Effector memory CD8-positive, alpha-beta T cell (primary cell): ENCODE data around the gene GM2A.

Experiments
- ATAC-seq: fragments of 150-1000 bp; cut with Tn5 transposase; replicated peaks from 2 replicates; pipeline ENCODE4 v1.10.0; 2021; ENCODE audit warnings: mild to moderate bottlenecking, moderate library complexity
- DNase-seq, 3 experiments: peaks; one replicate each; pipeline ENCODE4 v3.0.0; 2021
- H3K27ac Mint-ChIP-seq, 2 donors: one replicate each; pipeline ENCODE4 v1.8.0; 2022; ENCODE audit warnings: mild to moderate bottlenecking in 2 of 2, mixed read lengths in 2 of 2, moderate library complexity in 2 of 2
- H3K27me3 Mint-ChIP-seq, 2 donors: one replicate each; pipeline ENCODE4 v1.8.0; 2022; ENCODE audit warnings: mixed read lengths in 2 of 2
- H3K36me3 Mint-ChIP-seq: one replicate; pipeline ENCODE4 v1.8.0; 2022; ENCODE audit warnings: mild to moderate bottlenecking, moderate library complexity, mixed read lengths; ENCODE audit not compliant: insufficient read depth
- H3K4me1 Mint-ChIP-seq, 2 donors: one replicate each; pipeline ENCODE4 v1.8.0; 2022; ENCODE audit warnings: low read depth in 2 of 2, mixed read lengths in 2 of 2
- H3K4me3 Mint-ChIP-seq, 2 donors: one replicate each; pipeline ENCODE4 v1.8.0; 2022; ENCODE audit warnings: mild to moderate bottlenecking in 2 of 2, mixed read lengths in 2 of 2, moderate library complexity in 2 of 2
- H3K9me3 Mint-ChIP-seq, 2 donors: one replicate each; pipeline ENCODE4 v1.8.0; 2022; ENCODE audit warnings: mixed read lengths in 2 of 2
- total RNA-seq, 9 experiments: gene quantifications; one replicate each; lab custom pipeline; 2026; lab: John Stamatoyannopoulos, UW

Gene GM2A
- total RNA-seq: 8.2 to 33.0 (median 15.3) reads per million in 9 experiments

GRCh38 chr5:151252762-151253604 lies at the start of gene GM2A:
Gene GM2A, plus strand, starts transcription at chr5:151253185. Its CDS starts 32 bp downstream, at chr5:151253217.
- peaks cover 18% of the 10 kb centered on the region for H3K36me3 Mint-ChIP-seq
- peak within 1 kb of the TSS; percentile 89 for H3K27ac Mint-ChIP-seq
- ATAC-seq (peak; percentile 95), DNase-seq (peak; percentile 95 to 97 (median 96))
- H3K4me1 Mint-ChIP-seq: peaks cover 41 to 44% of the 10 kb centered on the region in 2 donors
- peak within 1 kb of the TSS; percentile 75 to 92 for H3K4me3 Mint-ChIP-seq
- H3K9me3 Mint-ChIP-seq: no peaks in the 10 kb centered on the region
- H3K27me3 Mint-ChIP-seq: no peaks in the 10 kb centered on the region

DNA sequence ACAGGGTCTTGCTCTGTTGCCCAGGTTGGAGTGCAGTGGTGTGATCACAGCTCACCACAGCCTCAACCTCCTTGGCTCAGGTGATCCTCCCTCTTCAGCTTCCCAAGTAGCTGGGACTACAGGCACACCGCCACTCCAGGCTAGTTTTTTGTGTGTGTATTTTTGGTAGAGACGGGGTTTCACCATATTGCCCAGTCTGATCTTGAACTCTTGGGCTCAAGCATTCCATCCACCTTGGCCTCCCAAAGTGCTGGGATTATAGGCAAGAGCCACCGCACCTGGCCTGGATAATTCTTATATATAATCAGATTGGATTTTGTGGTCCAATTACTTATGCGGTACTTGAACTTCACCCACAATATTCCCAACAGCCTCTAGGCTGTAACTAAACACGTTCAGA lies 48.9 kb upstream of the GM2A start:
- H3K4me3 Mint-ChIP-seq: no peak overlapping the region
- H3K36me3 Mint-ChIP-seq: peaks cover 39% of the 10 kb centered on the region
- H3K27ac Mint-ChIP-seq: peak overlapping the region; percentile 25 to 59
- no peak for ATAC-seq
- no peaks in the 10 kb centered on the region for H3K9me3 Mint-ChIP-seq
- no peak for DNase-seq
- no peaks in the 10 kb centered on the region for H3K27me3 Mint-ChIP-seq
- peaks cover 30 to 35% of the 10 kb centered on the region in 2 donors for H3K4me1 Mint-ChIP-seq

- Mint-ChIP-seq H3K27ac (peak overlapping the region; percentile 26 to 90), H3K27me3 (no peaks in the 10 kb centered on the region), H3K4me1 (peaks cover 30 to 45% of the 10 kb centered on the region in 2 donors), H3K36me3 (peaks cover 29% of the 10 kb centered on the region), H3K9me3 (no peaks in the 10 kb centered on the region), H3K4me3 (no peak overlapping the region)
- ATAC-seq (no peak), DNase-seq (no peak)
These were observed 47.6 kb upstream of the GM2A start for GRCh38 chr5:151205411-151205810.

GRCh38 chr5:151208481-151208914 lies 44.5 kb upstream of the GM2A start:
- H3K9me3 Mint-ChIP-seq: no peaks in the 10 kb centered on the region
- ATAC-seq: no peak
- H3K27me3 Mint-ChIP-seq: no peaks in the 10 kb centered on the region
- H3K27ac Mint-ChIP-seq: peak overlapping the region; percentile 83 to 90
- H3K4me3 Mint-ChIP-seq: peak overlapping the region in 1 of 2 donors; percentile 56
- H3K4me1 Mint-ChIP-seq: peaks cover 44 to 53% of the 10 kb centered on the region in 2 donors
- peaks cover 24% of the 10 kb centered on the region for H3K36me3 Mint-ChIP-seq
- no peak for DNase-seq

- peaks cover 66 to 75% of the 10 kb centered on the region in 2 donors for H3K4me1 Mint-ChIP-seq
- peak overlapping the region; percentile 83 to 92 for H3K27ac Mint-ChIP-seq
- H3K9me3 Mint-ChIP-seq: no peaks in the 10 kb centered on the region
- ATAC-seq (no peak), DNase-seq (no peak)
- H3K27me3 Mint-ChIP-seq: no peaks in the 10 kb centered on the region
- H3K36me3 Mint-ChIP-seq: peaks cover 40% of the 10 kb centered on the region
- peak overlapping the region; percentile 75 to 94 for H3K4me3 Mint-ChIP-seq
These were observed 40.6 kb upstream of the GM2A start for GRCh38 chr5:151212406-151212798.

GRCh38 chr5:151213803-151214613 lies 39.0 kb upstream of the GM2A start:
- peak overlapping the region; percentile 75 to 94 for H3K4me3 Mint-ChIP-seq
- no peaks in the 10 kb centered on the region for H3K27me3 Mint-ChIP-seq
- DNase-seq (peak; percentile 79 to 83 (median 80)), ATAC-seq (peak; percentile 84)
- H3K27ac Mint-ChIP-seq: peak overlapping the region; percentile 83 to 92
- peaks cover 68 to 78% of the 10 kb centered on the region in 2 donors for H3K4me1 Mint-ChIP-seq
- H3K36me3 Mint-ChIP-seq: peaks cover 44% of the 10 kb centered on the region
- H3K9me3 Mint-ChIP-seq: no peaks in the 10 kb centered on the region

- Mint-ChIP-seq H3K36me3 (peaks cover 47% of the 10 kb centered on the region), H3K9me3 (no peaks in the 10 kb centered on the region), H3K4me3 (peak overlapping the region; percentile 75 to 94), H3K27ac (peak overlapping the region; percentile 83 to 92), H3K4me1 (peaks cover 71 to 76% of the 10 kb centered on the region in 2 donors), H3K27me3 (no peaks in the 10 kb centered on the region)
- peak; percentile 27 for ATAC-seq
- peak; percentile 33 to 38 (median 34) for DNase-seq
These were observed 38.1 kb upstream of the GM2A start for GRCh38 chr5:151214614-151215545.

- H3K36me3 Mint-ChIP-seq: peaks cover 50% of the 10 kb centered on the region
- H3K4me3 Mint-ChIP-seq: peak overlapping the region; percentile 75 to 94
- no peaks in the 10 kb centered on the region for H3K27me3 Mint-ChIP-seq
- DNase-seq: no peak
- peak overlapping the region; percentile 83 to 92 for H3K27ac Mint-ChIP-seq
- no peaks in the 10 kb centered on the region for H3K9me3 Mint-ChIP-seq
- no peak for ATAC-seq
- H3K4me1 Mint-ChIP-seq: peaks cover 78 to 81% of the 10 kb centered on the region in 2 donors
These were observed 37.5 kb upstream of the GM2A start for GRCh38 chr5:151215546-151215880.

- ATAC-seq (no peak), DNase-seq (no peak)
- Mint-ChIP-seq H3K27ac (peak overlapping the region; percentile 83 to 92), H3K4me1 (peaks cover 83 to 86% of the 10 kb centered on the region in 2 donors), H3K27me3 (no peaks in the 10 kb centered on the region), H3K9me3 (no peaks in the 10 kb centered on the region), H3K36me3 (peaks cover 48% of the 10 kb centered on the region), H3K4me3 (peak overlapping the region; percentile 34 to 53)
These were observed 36.2 kb upstream of the GM2A start for GRCh38 chr5:151216781-151217180.

- Mint-ChIP-seq H3K4me3 (peak overlapping the region; percentile 64 to 68), H3K4me1 (peaks cover 87 to 89% of the 10 kb centered on the region in 2 donors), H3K9me3 (no peaks in the 10 kb centered on the region), H3K36me3 (peaks cover 37% of the 10 kb centered on the region), H3K27me3 (no peaks in the 10 kb centered on the region), H3K27ac (peak overlapping the region; percentile 92 to 93)
- DNase-seq: no peak
- ATAC-seq: no peak
These were observed 34.8 kb upstream of the GM2A start for GRCh38 chr5:151218177-151218576.

- Mint-ChIP-seq H3K9me3 (no peaks in the 10 kb centered on the region), H3K4me1 (peaks cover 82% of the 10 kb centered on the region in 2 donors), H3K36me3 (peaks cover 28% of the 10 kb centered on the region), H3K27me3 (no peaks in the 10 kb centered on the region), H3K4me3 (peak overlapping the region; percentile 53 to 64), H3K27ac (peak overlapping the region; percentile 92 to 93)
- ATAC-seq (no peak), DNase-seq (no peak)
These were observed 33.8 kb upstream of the GM2A start for GRCh38 chr5:151219138-151219537.

DNA sequence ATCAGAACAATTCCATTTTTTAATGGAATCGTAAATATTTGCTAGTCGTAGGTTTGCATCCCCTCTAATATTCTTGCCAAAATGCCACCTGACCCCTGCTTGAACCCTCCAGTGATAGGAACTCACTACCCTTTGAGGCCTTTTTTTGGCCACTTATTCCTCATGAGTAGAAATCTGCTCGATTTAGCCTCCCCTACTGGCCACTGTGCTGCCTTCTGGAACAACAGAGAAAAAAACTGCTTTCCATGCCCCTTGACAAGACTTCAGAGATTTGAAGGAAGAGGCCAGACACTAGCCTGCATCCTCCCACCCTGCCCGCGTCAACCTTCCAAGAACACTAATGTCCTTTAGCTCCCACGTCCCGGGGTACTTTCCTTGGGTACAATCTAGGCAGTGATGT lies 33.2 kb upstream of the GM2A start:
- H3K9me3 Mint-ChIP-seq: no peaks in the 10 kb centered on the region
- ATAC-seq: no peak
- peaks cover 76 to 80% of the 10 kb centered on the region in 2 donors for H3K4me1 Mint-ChIP-seq
- peaks cover 21% of the 10 kb centered on the region for H3K36me3 Mint-ChIP-seq
- peak overlapping the region; percentile 79 to 80 for H3K4me3 Mint-ChIP-seq
- DNase-seq: no peak
- H3K27ac Mint-ChIP-seq: peak overlapping the region; percentile 92 to 93
- H3K27me3 Mint-ChIP-seq: no peaks in the 10 kb centered on the region
